ENCODE data around the gene SPIN1. TPM values are rescaled to one million over a fixed set of nuclear protein-coding genes. Genes with fewer than 3 reads are reported as not detected.

SPIN1 gene
- polyA plus RNA-seq, 3 donors = 11.0 to 14.0 (median 11.3) TPM

DNA sequence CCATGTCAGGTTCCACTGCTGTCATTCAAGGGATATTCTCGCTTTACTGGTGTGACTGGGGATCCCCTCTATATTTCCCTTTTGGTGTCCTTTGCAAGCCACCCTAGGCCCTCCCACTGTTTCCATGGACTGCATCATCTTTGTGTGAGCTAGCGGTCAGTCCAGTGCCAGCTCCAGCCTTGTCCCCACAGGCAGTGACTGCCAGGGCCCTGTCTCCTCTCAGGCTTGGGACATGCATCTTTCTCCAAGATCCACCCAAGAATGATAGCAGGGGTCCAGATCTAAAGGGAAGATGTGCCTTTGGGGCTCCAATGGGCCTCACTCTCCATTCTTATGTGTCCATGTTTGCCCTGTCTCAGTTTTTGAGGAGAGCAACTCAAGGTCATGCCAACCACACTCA, 109.0 kb downstream of the SPIN1 start:
- TF ChIP-seq, protein P1, sequence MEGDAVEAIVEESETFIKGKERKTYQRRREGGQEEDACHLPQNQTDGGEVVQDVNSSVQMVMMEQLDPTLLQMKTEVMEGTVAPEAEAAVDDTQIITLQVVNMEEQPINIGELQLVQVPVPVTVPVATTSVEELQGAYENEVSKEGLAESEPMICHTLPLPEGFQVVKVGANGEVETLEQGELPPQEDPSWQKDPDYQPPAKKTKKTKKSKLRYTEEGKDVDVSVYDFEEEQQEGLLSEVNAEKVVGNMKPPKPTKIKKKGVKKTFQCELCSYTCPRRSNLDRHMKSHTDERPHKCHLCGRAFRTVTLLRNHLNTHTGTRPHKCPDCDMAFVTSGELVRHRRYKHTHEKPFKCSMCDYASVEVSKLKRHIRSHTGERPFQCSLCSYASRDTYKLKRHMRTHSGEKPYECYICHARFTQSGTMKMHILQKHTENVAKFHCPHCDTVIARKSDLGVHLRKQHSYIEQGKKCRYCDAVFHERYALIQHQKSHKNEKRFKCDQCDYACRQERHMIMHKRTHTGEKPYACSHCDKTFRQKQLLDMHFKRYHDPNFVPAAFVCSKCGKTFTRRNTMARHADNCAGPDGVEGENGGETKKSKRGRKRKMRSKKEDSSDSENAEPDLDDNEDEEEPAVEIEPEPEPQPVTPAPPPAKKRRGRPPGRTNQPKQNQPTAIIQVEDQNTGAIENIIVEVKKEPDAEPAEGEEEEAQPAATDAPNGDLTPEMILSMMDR (IDR thresholded peaks at IDR 0.05) = no peak

DNA sequence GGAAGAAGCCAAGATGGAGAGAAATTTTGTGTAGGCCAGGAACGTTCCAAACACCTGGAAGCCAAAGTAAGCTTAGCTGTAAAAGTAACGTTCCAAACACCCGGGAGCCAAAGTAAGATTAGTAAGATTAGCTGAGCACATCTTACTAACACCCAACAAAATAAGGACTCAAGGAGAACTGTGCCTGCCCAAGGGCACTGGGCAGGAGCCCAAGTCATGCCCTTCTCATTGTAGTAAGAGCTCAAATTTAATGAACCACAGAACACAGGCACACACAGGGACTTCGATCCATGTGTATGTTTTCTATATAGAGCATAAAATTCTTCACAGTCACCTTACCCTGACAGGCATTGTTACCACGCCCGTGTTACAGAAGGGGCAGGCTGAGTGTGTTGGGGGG, 110.6 kb downstream of the SPIN1 start:
- H3K9me3 Mint-ChIP-seq = no peaks in the 10 kb centered on the region
- H3K36me3 Mint-ChIP-seq = no peaks in the 10 kb centered on the region
- 70% methylated on average over 2 of the region's 6 CpGs for WGBS (ENCODE audit: insufficient coverage)
- Histone ChIP-seq H4K20me1 (ENCODE audit: insufficient read depth, low read length) (no peaks in the 10 kb centered on the region), H3K9me3 (replicated peaks in 1 of 2; ENCODE audit: control insufficient read depth in 1 of 2, insufficient read depth in 1 of 2, low read length in 2 of 2) (no peaks in the 10 kb centered on the region), H3K4me1 (ENCODE audit: control insufficient read depth in 1 of 2, insufficient read depth in 2 of 2, low read length in 2 of 2) (no peaks in the 10 kb centered on the region), H2AFZ (ENCODE audit: insufficient read depth, low read depth, low read length, poor library complexity, severe bottlenecking) (no peak overlapping the region), H3K4me3 (replicated peaks in 1 of 3; ENCODE audit: low read depth in 2 of 3, low read length in 3 of 3) (no peak overlapping the region), H3K79me2 (ENCODE audit: insufficient read depth, low read length) (no peaks in the 10 kb centered on the region), H3K27ac (ENCODE audit: low read depth in 1 of 2, low read length in 2 of 2) (no peak overlapping the region), H3K36me3 (replicated peaks in 1 of 2; ENCODE audit: control insufficient read depth in 1 of 2, insufficient read depth in 2 of 2, low read length in 2 of 2) (no peaks in the 10 kb centered on the region), H3K27me3 (ENCODE audit: control insufficient read depth in 2 of 2, insufficient read depth in 2 of 2, low read length in 2 of 2) (no peaks in the 10 kb centered on the region), H3K9ac (ENCODE audit: insufficient read depth, low read length, poor library complexity, severe bottlenecking) (no peak overlapping the region), H3K4me2 (replicated peaks; ENCODE audit: extremely low read depth, low read length, poor library complexity, severe bottlenecking) (no peak overlapping the region)
- TF ChIP-seq, protein P1 (IDR thresholded peaks at IDR 0.05) = no peak
- no peak for DNase-seq
- intact Hi-C loops (cut with micrococcal nuclease) = no loop called here
- no peaks in the 10 kb centered on the region for H3K4me1 Mint-ChIP-seq
- H3K27me3 Mint-ChIP-seq (ENCODE audit: low read depth in 3 of 3) = peaks cover 0 to 3% (median 0%) of the 10 kb centered on the region in 3 donors
- H3K27ac Mint-ChIP-seq = no peak overlapping the region
- no peak overlapping the region for H3K4me3 Mint-ChIP-seq

More for the DNA sequence above, 109.0 kb downstream of the SPIN1 start:
- Mint-ChIP-seq H3K36me3 (no peaks in the 10 kb centered on the region), H3K9me3 (no peaks in the 10 kb centered on the region), H3K4me1 (no peaks in the 10 kb centered on the region), H3K27ac (peak overlapping the region in 1 of 7 donors; percentile 45), H3K4me3 (no peak overlapping the region), H3K27me3 (ENCODE audit: low read depth in 3 of 3) (peaks cover 2 to 5% (median 3%) of the 10 kb centered on the region in 3 donors)
- WGBS (ENCODE audit: insufficient coverage) = no CpG with 5 or more reads among the region's 2 CpGs
- Histone ChIP-seq H3K4me1 (ENCODE audit: control insufficient read depth in 1 of 2, insufficient read depth in 2 of 2, low read length in 2 of 2) (no peaks in the 10 kb centered on the region), H4K20me1 (ENCODE audit: insufficient read depth, low read length) (no peaks in the 10 kb centered on the region), H3K9ac (ENCODE audit: insufficient read depth, low read length, poor library complexity, severe bottlenecking) (no peak overlapping the region), H3K27ac (ENCODE audit: low read depth in 1 of 2, low read length in 2 of 2) (no peak overlapping the region), H3K9me3 (replicated peaks in 1 of 2; ENCODE audit: control insufficient read depth in 1 of 2, insufficient read depth in 1 of 2, low read length in 2 of 2) (no peaks in the 10 kb centered on the region), H3K4me3 (replicated peaks in 1 of 3; ENCODE audit: low read depth in 2 of 3, low read length in 3 of 3) (no peak overlapping the region), H3K4me2 (replicated peaks; ENCODE audit: extremely low read depth, low read length, poor library complexity, severe bottlenecking) (no peak overlapping the region), H3K79me2 (ENCODE audit: insufficient read depth, low read length) (no peaks in the 10 kb centered on the region), H3K27me3 (ENCODE audit: control insufficient read depth in 2 of 2, insufficient read depth in 2 of 2, low read length in 2 of 2) (no peaks in the 10 kb centered on the region), H3K36me3 (replicated peaks in 1 of 2; ENCODE audit: control insufficient read depth in 1 of 2, insufficient read depth in 2 of 2, low read length in 2 of 2) (no peaks in the 10 kb centered on the region), H2AFZ (ENCODE audit: insufficient read depth, low read depth, low read length, poor library complexity, severe bottlenecking) (no peak overlapping the region)
- intact Hi-C loops (cut with micrococcal nuclease) = no loop called here
- no peak for DNase-seq

Data from CD14-positive monocyte (primary cell).